Measurements from ENCODE around the gene ADD2. TPM values are rescaled to one million over a fixed set of nuclear protein-coding genes. Genes with fewer than 3 reads are reported as not detected.
"Not testable (repeated sequence)": the region's sequence is repeated elsewhere in the genome, so short reads cannot be mapped to it uniquely, and the experiment has no call there.

The ADD2 gene
- total RNA-seq, 8 experiments from 2014 or later, result 0.49 to 66.9 (median 44.5) TPM

- in situ Hi-C loops (cut with MboI; ENCODE audit: low pct_unique_long_range_greater_than_20kb in 2 of 9, low sequenced_read_pairs in 9 of 9, unreplicated experiment in 9 of 9); H3K4me1 ChIP-seq (replicated peaks in 1 of 2); H3K4me3 ChIP-seq; H3K27ac ChIP-seq; ATAC-seq (replicated peaks in 6 of 8): not testable (repeated sequence)
- WGBS, 10 experiments, result 38 to 100% (median 79%) methylated on average over 3 to 4 of the region's 6 CpGs; no CpG with 5 or more reads in 6 of the 10 experiments
Observed at GRCh38 chr2:70621536-70621935, 146.5 kb downstream of the ADD2 start.

DNA sequence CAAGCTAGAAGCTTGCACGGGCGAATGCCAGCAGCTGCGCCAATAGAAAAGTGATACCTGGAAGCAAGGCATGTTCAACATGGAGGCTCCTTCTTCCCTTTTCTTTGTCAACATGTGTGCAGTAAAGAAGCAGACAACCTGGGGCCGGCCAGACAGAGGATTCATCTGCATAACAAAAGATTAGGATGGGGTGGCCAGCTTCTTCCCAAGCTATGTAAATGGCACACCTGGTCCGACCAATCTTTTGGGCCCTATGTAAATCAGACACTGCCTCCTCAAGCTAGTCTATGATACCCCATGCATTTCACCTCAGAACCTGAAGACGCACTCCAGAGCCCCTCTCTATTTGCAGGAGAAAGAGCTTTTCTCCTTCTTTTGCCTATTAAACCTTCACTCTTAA lies 148.0 kb downstream of the ADD2 start:
- no peak overlapping the region for H3K4me3 ChIP-seq
- H3K27ac ChIP-seq, result no peak overlapping the region
- 0 to 100% (median 52%) methylated on average over 1 to 6 of the region's 6 CpGs; no CpG with 5 or more reads in 1 of the 10 experiments for WGBS, 10 experiments
- in situ Hi-C loops (cut with MboI; ENCODE audit: low pct_unique_long_range_greater_than_20kb in 2 of 9, low sequenced_read_pairs in 9 of 9, unreplicated experiment in 9 of 9), result no loop called here
- peaks cover 0 to 2% of the 10 kb centered on the region in 2 donors for H3K4me1 ChIP-seq (replicated peaks in 1 of 2)
- no peak for ATAC-seq (replicated peaks in 6 of 8)

GRCh38 chr2:70619167-70619566 lies 148.8 kb downstream of the ADD2 start:
- in situ Hi-C loops (cut with MboI; ENCODE audit: low pct_unique_long_range_greater_than_20kb in 2 of 9, low sequenced_read_pairs in 9 of 9, unreplicated experiment in 9 of 9), result loop anchor here in 1 of 9 experiments (10.0 kb wide), 1 partner anchor 64 kb away; the partner anchor contains the start of gene TGFA
- no peak for ATAC-seq (replicated peaks in 6 of 8)
- WGBS, 10 experiments, result 0 to 87% (median 53%) methylated on average over 1 to 3 of the region's 3 CpGs; no CpG with 5 or more reads in 2 of the 10 experiments
- Histone ChIP-seq H3K4me1 (replicated peaks in 1 of 2) (peaks cover 0 to 2% of the 10 kb centered on the region in 2 donors), H3K4me3 (no peak overlapping the region), H3K27ac (no peak overlapping the region)

- in situ Hi-C loops (cut with MboI; ENCODE audit: low pct_unique_long_range_greater_than_20kb in 2 of 9, low sequenced_read_pairs in 9 of 9, unreplicated experiment in 9 of 9), result loop anchor here in 1 of 9 experiments (10.0 kb wide), 1 partner anchor 61 kb away; the partner anchor contains the start of gene TGFA
Observed at GRCh38 chr2:70616168-70616694, 151.8 kb downstream of the ADD2 start.

DNA sequence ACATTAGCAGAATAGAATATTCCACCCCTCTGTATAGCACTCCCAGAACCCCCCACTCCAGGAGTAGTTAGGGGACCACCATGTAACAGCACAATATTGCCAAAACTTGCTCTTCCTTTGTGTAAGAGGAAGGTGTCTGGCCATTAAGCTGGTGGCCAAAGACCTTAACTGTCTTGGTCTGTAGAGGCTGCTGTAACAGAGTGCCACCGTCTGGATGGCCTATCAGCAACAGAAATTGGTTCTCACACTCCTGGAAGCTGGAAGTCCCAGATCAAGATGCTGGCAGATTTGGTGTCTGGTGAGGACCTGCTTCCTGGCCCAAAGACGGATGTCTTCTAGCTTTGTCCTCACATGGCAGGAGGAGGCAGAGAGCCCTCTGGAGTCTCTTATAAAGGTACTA lies 152.8 kb downstream of the ADD2 start:
- 69 to 100% (median 80%) methylated on average over 1 to 2 of the region's 2 CpGs; no CpG with 5 or more reads in 5 of the 10 experiments for whole genome bisulfite sequencing, 10 experiments
- in situ Hi-C loops (cut with MboI; ENCODE audit: low pct_unique_long_range_greater_than_20kb in 2 of 9, low sequenced_read_pairs in 9 of 9, unreplicated experiment in 9 of 9), result loop anchor here in 1 of 9 experiments (10.0 kb wide), 1 partner anchor 60 kb away; the partner anchor contains the start of gene TGFA
- ATAC-seq (replicated peaks in 6 of 8), result no peak

More at GRCh38 chr2:70616168-70616694, 151.8 kb downstream of the ADD2 start:
- no peak for ATAC-seq (replicated peaks in 6 of 8)
- Histone ChIP-seq H3K4me3 (no peak overlapping the region), H3K4me1 (replicated peaks in 1 of 2) (peaks cover 0 to 2% of the 10 kb centered on the region in 2 donors), H3K27ac (no peak overlapping the region)
- WGBS, 10 experiments, result 60% methylated on average over 1 of the region's 6 CpGs; no CpG with 5 or more reads in 9 of the 10 experiments

DNA sequence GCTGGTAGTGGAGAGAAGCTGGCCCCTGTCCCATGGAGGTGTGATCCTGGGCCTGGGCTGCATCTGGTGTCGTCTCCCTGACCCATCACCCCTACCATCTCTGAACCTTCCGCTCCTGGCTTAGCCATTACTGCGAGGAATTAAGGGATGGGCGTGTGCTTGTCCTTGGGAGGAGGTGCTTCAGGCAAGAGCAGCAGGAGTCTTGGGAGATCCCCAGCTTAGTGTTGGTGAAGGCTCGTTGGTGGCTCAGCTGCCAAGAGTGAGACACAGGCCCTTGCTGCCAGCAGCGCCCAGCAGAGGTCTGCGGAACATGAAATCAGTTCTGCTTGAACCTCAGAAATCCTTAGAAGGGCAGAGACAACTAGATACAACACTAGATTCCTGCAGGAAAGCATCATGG lies 154.5 kb downstream of the ADD2 start:
- WGBS, 10 experiments, result 32 to 80% (median 59%) methylated on average over 1 to 4 of the region's 7 CpGs; no CpG with 5 or more reads in 6 of the 10 experiments

More for the DNA sequence above, 152.8 kb downstream of the ADD2 start:
- Histone ChIP-seq H3K4me1 (replicated peaks in 1 of 2) (peaks cover 0 to under 1% of the 10 kb centered on the region in 2 donors), H3K27ac (no peak overlapping the region), H3K4me3 (no peak overlapping the region)

DNA sequence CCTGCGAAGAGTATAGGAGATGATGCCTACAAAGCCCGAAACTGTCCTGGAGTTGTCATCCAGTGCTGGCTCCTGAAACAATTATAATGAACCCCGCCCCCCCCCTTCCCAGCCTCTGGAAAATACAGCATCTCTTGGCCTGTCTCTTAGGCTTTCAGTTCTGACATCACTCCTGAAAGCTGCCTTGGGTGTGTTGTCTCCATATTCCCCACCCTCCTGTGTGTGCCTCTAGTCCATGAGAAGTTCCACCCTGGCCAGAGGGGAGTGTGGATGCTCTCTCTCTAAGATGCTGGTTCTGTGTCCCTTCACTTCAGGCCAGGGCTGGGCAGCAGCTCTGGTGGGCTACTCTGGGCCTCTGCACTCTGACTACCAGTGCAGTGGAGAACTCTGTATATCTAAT lies 155.4 kb downstream of the ADD2 start:
- in situ Hi-C loops (cut with MboI; ENCODE audit: low pct_unique_long_range_greater_than_20kb in 2 of 9, low sequenced_read_pairs in 9 of 9, unreplicated experiment in 9 of 9), result loop anchor here in 1 of 9 experiments (10.0 kb wide), 1 partner anchor 58 kb away; the partner anchor contains the start of gene TGFA
- peak in 2 of 8 experiments; percentile 96 to 97 for ATAC-seq (replicated peaks in 6 of 8)
- Histone ChIP-seq H3K4me3 (no peak overlapping the region), H3K27ac (no peak overlapping the region), H3K4me1 (replicated peaks in 1 of 2) (peaks cover 0 to 9% of the 10 kb centered on the region in 2 donors)
- 31 to 100% (median 89%) methylated on average over 1 to 3 of the region's 3 CpGs; no CpG with 5 or more reads in 2 of the 10 experiments for WGBS, 10 experiments

More for the DNA sequence above, 154.5 kb downstream of the ADD2 start:
- Histone ChIP-seq H3K4me1 (replicated peaks in 1 of 2) (peaks cover 0 to 1% of the 10 kb centered on the region in 2 donors), H3K4me3 (no peak overlapping the region), H3K27ac (no peak overlapping the region)
- ATAC-seq (replicated peaks in 6 of 8), result no peak
- in situ Hi-C loops (cut with MboI; ENCODE audit: low pct_unique_long_range_greater_than_20kb in 2 of 9, low sequenced_read_pairs in 9 of 9, unreplicated experiment in 9 of 9), result loop anchor here in 1 of 9 experiments (10.0 kb wide), 1 partner anchor 59 kb away; the partner anchor contains the start of gene TGFA

DNA sequence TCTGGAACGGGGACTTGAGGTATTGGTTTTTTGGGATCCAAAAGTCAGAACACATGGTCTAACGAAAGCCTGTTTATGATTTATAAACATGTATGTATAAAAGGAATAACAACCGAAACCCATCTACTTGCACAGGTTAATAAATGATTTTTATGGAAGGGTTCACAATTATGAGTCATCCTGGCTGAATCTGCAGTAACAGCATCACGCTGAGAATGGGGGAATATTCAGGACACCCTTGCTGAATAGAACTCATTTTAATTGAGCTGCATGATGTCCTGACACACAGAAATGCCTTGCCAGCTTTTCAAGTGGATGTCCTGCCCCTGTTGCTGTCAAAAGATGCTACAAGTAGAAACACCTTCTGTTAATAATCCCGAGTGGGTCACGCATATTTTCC lies 159.6 kb downstream of the ADD2 start:
- 14 to 100% (median 71%) methylated on average over 1 to 4 of the region's 6 CpGs for WGBS, 10 experiments
- ATAC-seq (replicated peaks in 6 of 8), result peak in 1 of 8 experiments; percentile 17
- H3K4me1 ChIP-seq (replicated peaks in 1 of 2), result peaks cover 0 to 20% of the 10 kb centered on the region in 2 donors
- no peak overlapping the region for H3K4me3 ChIP-seq
- H3K27ac ChIP-seq, result no peak overlapping the region
- in situ Hi-C loops (cut with MboI; ENCODE audit: low pct_unique_long_range_greater_than_20kb in 2 of 9, low sequenced_read_pairs in 9 of 9, unreplicated experiment in 9 of 9), result no loop called here

GRCh38 chr2:70607121-70607561 lies 160.9 kb downstream of the ADD2 start:
- Histone ChIP-seq H3K4me1 (replicated peaks in 1 of 2) (peaks cover 0 to 20% of the 10 kb centered on the region in 2 donors), H3K4me3 (no peak overlapping the region), H3K27ac (peak overlapping the region in 1 of 2 donors; percentile 37)
- in situ Hi-C loops (cut with MboI; ENCODE audit: low pct_unique_long_range_greater_than_20kb in 2 of 9, low sequenced_read_pairs in 9 of 9, unreplicated experiment in 9 of 9), result no loop called here
- WGBS, 10 experiments, result 14 to 83% (median 64%) methylated on average over 1 to 7 of the region's 8 CpGs; no CpG with 5 or more reads in 2 of the 10 experiments
- peak in 6 of 8 experiments; percentile 72 to 100 (median 99) for ATAC-seq (replicated peaks in 6 of 8)

Other genes with a start within 250 kb of the ADD2 start
- gene TGFA, start 214.4 kb downstream of the ADD2 start, total RNA-seq, result 1 to 10 TPM in 2 of 8 experiments, under 1 TPM in 6; 0.09 to 2.5 (median 0.45) TPM
- gene FIGLA, start 22.4 kb upstream of the ADD2 start, total RNA-seq, result not detected
- gene CLEC4F, start 52.4 kb upstream of the ADD2 start, total RNA-seq, result 1 to 10 TPM in 1 of 8 experiments, under 1 TPM in 5, not detected in 2; 0.17 to 1.1 (median 0.42) TPM
- 1 to 10 TPM in 1 of 8 experiments, under 1 TPM in 6, not detected in 1; 0.18 to 1.2 (median 0.27) TPM for gene CD207, start 67.6 kb upstream of the ADD2 start, total RNA-seq
- 10 to 100 TPM in 3 of 8 experiments, 1 to 10 TPM in 5; 1.9 to 11.3 (median 7.7) TPM for gene VAX2, start 132.4 kb upstream of the ADD2 start, total RNA-seq
- gene ATP6V1B1, start 167.7 kb upstream of the ADD2 start, total RNA-seq, result 1 to 10 TPM in 7 of 8 experiments, under 1 TPM in 1; 0.31 to 6.1 (median 2.1) TPM
- gene ANKRD53, start 210.4 kb upstream of the ADD2 start, total RNA-seq, result 1 to 10 TPM in 3 of 8 experiments, under 1 TPM in 5; 0.25 to 4.4 (median 0.76) TPM
- 10 to 100 TPM; 10.3 to 42.1 (median 24.2) TPM for gene TEX261, start 226.7 kb upstream of the ADD2 start, total RNA-seq